ENCODE measurements around the gene SCYGR4.

The SCYGR4 gene

DNA sequence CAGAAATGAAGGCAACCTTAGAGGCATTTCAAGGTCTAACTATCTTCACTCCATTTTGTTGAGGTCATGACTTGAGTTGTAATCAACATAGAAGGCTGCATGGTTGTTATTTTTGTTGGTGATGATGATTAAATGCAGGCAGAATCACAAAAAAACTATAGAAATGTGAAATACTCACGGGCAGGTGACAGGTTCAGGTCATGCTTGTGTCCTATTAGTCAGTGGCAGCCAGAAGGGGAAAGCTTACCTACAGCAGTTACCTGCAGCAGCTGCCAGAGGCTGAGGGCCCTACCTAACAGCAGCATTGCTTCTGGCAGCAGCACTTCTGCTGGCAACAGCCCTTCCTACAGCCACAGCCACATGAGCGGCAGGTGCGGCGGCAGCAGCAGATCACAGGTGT is 3.1 kb upstream of the SCYGR4 start:
- no peak for DNase-seq (ENCODE audit: low read depth, low spot score)

DNA sequence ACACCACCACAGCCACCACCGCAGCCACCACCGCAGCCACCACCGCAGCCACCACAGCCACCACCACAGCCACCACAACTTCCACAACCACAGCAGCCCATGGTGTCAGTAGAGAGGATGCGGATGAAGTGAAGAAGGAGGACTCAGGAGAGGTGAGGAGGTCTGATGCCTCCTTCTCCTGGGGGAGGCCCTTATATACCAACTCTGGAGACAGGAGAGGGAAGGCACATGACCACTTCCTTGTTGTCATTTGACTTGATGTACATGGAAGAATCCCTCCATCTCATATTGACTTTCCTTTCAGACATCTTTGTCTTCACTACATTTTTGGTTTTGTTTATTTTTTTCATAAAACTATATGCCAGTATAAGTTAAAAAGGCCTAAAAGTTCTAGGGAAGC is 2.6 kb upstream of the SCYGR4 start, which contains the start of gene SCYGR3:
SCYGR3 (minus strand) TSS at position 101 of the 400 bp plus-strand sequence; CDS start at position 101, 0 bp downstream.
- DNase-seq (ENCODE audit: low read depth, low spot score) = no peak

DNA sequence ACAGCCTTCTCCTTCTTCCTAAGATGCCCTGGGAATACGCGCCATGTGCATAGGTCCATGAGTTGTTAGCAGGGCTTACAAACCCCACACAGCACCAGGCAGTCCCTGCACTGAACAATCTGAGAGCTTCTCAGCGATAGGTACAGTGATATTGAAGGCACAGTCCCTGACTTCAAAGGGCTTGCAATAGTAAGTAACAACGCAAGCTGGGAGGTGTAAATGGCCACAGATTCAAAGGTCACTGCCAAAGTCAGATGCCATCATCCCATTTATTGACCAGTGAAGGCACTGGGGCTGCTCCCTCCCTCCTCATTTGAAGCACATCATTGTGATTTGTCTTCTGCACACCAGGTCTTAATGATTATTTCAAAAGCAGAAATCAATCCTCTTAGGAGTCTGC is 2.1 kb upstream of the SCYGR4 start:
- DNase-seq (ENCODE audit: low read depth, low spot score) = no peak

DNA sequence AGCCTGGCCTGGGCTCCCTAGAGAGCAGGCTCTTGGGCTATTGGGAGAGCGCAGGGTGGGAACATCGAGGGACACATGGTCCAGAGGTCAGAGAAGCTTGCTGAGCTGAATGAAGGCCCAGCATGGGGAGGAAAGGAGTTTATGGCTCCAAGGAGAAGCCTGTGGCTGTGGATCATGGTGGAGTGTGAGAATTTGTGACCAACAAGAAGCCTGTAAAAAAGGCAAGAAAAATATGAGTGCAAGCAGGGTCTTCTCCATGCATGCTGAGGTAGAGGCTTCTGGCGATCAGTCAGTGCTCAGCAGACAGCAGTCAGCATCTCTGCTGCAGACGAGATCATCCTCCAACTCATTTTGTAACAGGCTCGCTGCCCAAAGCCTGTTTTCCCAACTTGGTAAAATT is 1.4 kb upstream of the SCYGR4 start:
- DNase-seq (ENCODE audit: low read depth, low spot score) = no peak

DNA sequence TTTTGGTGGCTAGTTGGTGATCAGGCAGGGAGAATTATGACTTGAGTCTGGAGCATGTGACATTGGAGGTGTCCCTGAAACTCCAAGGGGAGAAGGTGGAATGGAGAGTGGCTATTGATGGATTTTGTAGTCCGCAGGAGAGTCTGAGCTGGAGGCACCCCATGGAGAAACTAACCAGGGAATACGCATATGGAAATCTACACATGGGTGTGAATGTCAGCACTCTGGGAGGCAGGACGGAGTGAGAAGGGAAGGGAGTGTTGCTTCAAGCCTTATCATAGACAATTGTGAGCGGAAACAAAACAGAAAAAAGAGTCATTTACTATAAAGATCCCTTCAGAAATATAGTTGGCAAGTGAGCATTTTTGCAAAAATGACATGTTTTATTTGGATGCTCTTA is 667 bp upstream of the SCYGR4 start:
- no peak for DNase-seq (ENCODE audit: low read depth, low spot score)

DNA sequence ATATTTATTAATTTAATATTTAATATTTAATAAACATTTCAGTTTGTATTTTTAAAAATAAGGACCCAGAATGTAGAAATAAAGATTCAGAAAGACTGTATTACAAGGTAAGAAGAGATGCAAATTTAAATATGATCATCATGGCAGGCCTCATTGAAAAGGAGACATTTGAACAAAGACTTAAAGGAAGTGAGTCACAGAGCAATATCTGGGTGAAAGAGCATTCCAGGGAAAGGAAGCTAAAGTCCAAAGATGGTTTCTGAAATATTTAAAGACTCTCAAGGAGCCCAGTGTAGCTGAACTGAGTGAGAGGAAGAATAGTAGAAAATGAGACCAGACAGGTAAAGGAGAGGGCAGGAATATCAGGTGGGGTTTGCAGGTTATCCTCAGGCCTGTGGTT is 5.9 kb downstream of the SCYGR4 start:
- no peak for DNase-seq (ENCODE audit: low read depth, low spot score)

DNA sequence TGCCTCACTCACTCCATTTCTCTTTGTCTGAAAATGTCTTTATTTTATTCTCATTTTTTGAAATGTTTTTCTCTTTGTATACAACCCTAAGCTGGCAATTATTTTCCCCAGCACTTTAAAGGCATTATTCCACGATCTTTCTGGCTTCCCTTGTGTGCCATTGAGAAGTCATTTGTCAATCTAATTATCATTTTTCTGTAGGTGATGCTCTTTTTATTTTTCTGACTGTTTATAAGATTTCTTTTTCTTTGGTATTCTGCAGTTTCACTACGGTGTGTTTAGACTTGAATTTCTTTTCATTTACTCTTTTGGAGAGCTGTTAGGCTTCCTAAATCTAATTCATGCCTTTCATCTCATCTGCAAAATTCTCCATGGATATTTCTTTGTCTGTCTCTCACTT is 8.1 kb downstream of the SCYGR4 start:
- DNase-seq (ENCODE audit: low read depth, low spot score) = no peak

DNA sequence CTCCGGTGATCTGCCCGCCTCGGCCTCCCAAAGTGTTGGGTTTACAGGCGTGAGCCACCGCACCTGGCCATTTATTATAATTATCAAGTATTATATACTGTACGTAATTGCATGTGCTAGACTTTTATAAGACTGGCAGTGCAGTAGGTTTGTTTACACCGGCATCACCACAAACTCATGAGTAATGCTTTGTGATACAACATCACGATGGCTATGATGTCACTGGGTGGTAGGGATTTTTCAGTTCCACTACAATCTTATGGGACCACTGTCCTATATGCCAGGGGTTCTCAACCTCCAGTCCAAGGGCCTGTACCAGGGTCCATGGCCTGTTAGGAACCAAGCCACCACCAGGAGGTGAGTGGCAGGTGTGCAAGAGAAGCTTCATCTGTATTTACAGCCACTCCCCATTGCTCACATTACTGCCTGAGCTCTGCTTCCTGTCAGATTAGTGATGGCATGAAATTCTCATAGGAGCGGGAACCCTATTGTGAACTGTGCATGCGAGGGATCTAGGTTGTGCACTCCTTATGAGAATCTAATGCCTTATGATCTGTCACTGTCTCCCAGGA is 9.4 kb downstream of the SCYGR4 start:
- DNase-seq (ENCODE audit: low read depth, low spot score) = no peak

DNA sequence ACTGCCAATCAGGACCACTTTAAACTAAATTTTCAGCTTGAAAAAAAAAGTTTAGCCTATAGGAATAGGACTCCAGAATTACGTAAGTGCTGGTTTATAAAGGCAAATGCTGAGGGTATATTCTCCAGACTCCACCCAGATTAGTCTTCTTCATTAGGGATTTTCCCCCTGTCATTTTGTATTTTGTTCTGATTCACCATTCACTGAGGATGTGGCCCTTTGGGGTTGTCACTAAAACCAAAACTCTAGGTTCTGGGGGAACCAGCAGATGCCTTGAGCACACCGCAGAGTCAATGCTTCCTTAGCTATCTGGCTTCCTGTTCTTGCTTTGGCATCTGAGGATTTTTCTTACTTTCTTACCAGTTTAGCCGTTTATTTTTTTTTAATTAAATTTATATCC is 10.5 kb downstream of the SCYGR4 start:
- DNase-seq (ENCODE audit: low read depth, low spot score) = no peak

DNA sequence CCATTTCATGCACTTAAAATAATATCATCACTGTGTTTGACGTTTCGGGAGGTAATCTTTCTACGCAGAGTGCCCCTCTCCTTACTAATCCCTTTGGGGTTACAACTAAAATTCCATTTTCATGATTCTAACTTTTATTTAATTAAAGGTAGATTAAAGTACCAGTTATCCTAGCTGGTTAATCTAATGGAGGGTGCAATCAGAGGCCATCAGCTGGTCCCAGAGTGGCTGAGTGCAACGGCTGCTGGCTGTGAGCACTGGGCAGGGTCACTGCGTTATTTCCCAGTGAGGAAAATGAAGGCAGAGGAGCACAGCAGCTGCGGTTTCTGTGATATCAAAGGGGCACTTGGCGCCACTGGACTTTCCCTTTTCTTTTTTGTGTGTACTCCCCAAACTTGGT is 12.1 kb downstream of the SCYGR4 start:
- no peak for DNase-seq (ENCODE audit: low read depth, low spot score)

DNA sequence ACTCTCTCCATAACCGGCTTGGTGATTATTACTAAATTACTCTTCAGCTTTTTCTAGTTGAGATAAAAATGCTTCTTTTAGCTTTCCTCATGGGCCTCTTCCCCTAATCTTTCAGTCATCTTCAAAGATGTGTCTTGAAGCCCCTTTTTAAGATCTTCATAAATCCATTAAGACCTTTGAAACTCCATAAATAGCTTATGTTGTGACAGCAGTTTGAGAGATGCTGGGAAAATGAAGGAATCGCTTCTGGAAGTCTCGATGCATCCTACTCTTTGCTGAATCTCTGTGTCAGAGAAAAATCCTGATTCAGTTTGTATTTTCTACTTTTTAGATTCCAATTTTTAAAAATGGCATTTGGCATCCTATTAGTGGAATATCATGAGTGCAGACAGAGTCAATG is 13.0 kb downstream of the SCYGR4 start:
- no peak for DNase-seq (ENCODE audit: low read depth, low spot score)

DNA sequence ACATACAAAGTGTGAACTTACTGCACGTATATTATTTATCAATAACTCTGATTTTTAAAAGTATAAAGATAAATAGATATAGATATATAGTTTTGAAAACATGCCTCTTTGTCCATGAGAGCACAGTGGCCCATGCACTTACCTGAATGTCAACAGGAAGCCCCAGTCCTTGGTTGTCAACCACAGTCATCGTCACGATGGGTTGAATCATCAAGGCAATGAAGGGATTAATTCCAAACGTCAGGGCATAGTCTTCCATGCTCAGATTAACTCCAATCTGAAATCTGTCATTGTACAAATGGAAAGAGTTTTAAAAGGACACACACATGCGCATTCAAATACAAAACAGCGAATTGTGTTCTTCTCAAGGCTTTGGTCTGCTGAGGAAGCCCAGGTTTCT is 15.5 kb downstream of the SCYGR4 start:
- DNase-seq (ENCODE audit: low read depth, low spot score) = no peak

DNA sequence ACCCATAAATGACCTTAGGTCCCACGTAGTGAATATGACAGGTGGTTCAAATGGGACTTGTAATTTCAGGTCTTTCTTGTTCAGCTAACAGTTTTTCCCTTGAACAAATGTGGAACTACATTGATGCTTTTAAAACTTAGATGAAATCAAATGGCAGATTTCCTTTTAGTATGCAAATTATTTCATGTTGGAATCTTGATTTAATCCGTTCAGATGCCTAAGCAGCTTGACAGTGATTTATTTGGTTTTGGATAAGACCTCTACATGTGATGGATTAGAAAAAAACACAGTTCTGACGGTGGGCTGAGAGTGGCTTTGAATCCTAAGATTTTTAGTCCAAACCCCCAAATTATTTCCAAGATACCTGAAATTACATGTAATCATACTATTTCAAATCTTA is 16.9 kb downstream of the SCYGR4 start:
- no peak for DNase-seq (ENCODE audit: low read depth, low spot score)

DNA sequence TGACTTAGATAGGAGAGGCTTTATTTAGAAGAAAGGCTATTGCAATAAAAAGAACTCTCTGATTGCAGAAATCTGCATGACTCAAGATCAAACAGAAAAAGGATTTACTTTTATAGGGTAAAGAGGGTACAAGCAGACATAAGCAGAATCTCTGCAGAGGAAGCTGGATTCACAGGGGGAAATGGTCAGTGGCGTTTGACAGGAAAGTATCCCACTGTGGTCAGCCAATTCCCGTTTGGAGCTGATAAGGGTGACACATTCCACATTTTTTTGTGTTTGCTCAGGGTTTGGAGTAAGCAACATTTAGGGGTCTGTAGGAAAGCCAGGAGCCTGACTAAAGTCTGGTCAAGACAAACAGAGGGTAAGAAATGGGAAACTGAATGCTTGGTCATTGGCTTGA is 25.4 kb downstream of the SCYGR4 start:
- no peak for DNase-seq (ENCODE audit: low read depth, low spot score)

DNA sequence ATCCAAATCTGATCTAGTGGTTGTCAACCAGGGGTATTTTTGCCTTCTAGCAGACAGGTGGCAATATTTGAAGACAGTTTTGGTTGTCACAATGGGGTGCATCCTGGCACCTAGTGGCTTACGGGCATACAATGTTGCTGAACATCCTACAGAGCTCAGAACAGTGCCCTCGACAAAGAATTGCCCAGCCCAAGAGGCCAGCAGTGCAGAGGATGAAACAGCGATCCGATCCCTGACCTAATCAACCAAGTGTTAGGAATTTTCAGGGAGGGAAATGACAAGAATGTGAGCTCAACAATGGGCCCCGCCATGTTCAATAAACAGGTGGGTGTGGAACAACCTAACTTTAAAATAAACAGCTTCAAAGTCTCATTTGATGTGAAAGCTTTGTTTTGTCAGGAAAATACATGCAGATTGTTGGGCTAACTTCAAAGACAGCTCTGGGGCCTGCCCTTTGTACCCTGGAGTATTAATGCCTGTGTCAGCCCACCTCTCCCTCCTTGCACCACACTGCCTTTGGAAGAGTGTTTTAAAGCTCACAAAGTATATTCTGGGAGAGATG is 26.8 kb downstream of the SCYGR4 start:
- no peak for DNase-seq (ENCODE audit: low read depth, low spot score)

DNA sequence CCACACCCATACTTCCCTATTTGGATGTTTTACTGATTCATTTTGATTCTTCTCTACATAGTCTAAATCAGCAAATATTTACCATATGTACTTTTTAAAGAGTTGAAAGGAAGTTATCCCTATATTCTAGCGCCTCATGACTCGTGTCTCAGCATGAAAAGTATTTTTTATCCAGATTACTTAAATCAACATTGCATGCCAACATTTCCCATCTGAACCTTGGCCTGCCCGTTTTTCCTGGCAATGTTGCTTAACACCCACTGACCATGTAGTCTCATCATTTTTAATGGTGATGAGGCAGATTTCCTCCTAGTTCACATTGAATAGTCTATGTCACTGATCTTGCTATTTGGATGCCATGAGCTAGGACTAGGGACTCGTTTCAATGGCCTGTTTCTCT is 36.1 kb downstream of the SCYGR4 start:
- no peak for DNase-seq (ENCODE audit: low read depth, low spot score)

DNA sequence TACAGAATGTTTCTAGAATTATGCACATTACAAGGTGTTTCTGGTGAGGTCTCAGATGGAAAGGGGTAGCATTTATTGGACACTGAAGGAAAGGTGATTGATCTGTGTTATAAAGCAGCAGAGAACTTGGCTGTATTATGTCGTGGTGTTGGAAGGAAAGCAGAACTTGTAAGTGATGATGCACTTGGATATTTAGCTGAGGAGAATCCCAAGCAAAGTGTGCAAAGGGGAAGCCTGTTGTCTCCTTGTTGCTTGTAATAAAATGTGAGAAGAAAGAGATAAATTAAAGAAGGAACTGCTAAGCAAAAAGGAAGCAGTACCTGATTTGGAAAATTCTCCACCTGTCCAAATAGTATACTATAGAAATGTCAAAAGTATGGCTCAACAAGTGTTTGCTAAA is 37.1 kb downstream of the SCYGR4 start:
- no peak for DNase-seq (ENCODE audit: low read depth, low spot score)

DNA sequence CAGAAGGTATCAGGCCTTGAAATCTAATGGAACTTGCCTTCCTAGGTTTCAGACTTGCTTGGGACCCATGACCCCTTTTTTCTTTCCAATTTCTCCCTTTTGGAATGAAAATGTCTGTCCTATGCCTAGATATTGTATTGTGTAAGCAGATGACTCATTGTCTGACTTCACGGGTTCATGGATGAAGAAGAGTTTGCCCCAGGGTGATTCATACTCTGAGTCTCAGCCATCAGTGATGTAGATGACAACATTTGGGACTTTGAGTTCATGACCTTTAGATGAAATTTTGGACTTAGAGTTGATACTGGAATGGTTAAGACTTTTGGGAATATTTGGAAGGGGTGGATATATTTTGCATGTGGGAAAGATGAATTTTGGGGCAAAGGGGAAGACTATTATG is 38.2 kb downstream of the SCYGR4 start:
- DNase-seq (ENCODE audit: low read depth, low spot score) = no peak

DNA sequence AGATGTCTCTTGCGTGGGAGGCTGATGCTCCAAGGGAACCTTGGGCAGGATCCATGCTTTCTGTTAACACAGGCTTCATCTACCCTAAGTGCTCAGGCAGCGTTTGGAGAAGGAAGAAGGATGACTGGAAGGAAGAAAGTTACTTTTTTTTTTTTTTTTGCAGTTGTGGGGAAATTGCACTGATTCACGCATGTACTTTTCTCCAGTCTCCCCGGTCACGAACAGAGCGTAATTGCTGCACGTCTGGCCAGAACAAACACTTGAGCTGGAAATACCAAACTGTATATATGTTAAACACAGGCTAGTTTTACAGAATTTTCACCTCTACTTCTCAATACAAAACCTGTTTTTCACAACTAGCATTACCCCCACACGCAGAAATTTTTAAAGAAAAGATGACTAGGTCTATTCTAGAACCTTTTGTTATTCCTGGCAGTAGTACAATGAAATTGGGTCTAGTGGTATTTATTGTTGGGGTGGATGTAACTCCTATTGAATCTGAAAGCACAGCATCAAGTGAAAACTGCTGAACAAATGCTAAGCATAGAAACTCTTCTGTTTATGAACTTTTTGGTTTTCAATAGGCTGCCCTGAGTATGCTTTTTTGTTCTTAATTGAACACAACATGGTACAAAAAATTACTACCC is 40.0 kb downstream of the SCYGR4 start:
- DNase-seq (ENCODE audit: low read depth, low spot score) = no peak

DNA sequence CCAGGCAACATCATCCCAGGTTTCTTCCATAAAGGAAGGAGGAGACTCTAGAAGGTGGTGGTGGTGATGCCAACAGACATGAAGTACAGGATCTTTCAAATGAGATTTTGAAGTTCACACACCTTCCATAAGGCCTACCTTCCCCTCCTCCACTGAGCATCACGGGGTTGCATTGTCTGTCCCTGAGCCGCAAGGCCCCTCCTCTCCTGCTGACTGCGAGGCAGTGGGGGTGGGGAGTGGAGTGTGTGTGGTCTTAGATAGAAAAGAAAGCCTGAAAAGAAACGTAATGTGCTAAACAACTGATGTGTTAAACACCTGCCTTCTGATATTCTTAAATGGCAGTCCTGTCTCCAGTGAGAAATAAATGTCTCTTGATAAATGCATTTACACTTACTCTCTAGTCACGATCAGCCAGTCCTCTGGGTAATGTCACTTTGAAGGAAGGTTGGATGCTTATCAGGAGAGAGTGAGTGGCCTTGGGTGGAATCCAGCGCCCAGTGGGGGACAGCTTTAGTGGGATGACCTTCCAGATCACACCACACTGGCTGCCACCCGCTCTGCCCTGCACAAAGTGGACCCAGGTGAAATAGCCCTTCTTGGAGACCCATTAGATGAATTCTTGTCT is 43.8 kb downstream of the SCYGR4 start:
- DNase-seq (ENCODE audit: low read depth, low spot score) = no peak

DNA sequence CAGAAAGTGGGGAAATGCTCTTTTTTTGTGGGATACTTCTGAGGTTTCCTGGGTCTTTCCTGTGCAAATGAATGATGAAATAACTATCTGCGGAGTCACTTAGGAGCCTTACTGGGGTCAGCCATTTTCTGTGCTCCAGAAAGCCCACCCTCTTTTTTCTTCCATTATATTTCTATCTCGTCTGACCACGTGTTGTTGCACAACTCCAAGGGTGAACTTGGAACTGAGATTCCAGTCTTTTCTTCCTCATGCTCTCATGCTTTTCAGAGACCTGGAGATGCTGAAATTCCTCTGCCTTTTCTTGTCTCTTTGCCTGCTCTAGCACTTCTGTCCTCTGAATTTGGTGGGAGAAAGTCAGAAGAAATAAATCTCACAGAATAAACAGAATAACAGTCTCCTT is 44.5 kb downstream of the SCYGR4 start:
- no peak for DNase-seq (ENCODE audit: low read depth, low spot score)

DNA sequence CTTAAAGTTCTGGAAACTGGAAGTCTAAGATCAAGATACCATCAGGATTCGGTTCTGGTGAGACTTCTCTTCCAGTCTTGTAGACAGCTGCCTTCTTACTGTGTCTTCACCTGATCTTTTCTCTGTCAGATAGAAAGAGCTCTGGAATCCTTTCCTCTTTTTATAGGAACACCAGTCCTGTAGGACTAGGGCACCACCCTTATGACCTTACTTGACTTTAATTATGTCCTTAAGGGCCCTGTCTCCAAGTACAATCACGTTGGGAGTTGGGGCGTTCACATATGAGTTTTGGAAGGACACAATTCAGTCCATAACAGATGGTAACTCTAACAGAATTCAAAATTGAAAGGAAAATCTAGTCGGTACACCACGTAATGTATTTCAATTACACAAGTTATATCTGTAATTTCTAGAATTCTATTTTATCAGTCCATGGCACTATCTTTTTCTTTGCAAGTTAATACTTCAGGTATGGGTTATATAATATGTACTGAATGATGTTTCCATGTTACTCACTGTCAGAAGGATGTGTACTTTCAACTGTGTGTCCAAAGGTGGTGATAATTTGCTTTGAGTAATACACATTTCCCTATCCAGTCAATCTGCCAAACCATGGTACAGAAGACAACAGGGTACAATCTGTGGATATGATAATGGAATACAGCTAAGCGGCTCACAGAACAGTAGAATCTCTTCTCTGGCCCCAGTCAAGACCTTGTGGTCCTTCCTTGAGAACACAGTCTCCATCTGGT is 48.1 kb downstream of the SCYGR4 start:
- DNase-seq (ENCODE audit: low read depth, low spot score) = no peak
